ENCODE data around the gene APP. TPM values are rescaled to one million over a fixed set of nuclear protein-coding genes. Genes with fewer than 3 reads are reported as not detected.

APP gene
- total RNA-seq, 1 experiment from 2014 or later, result 560 TPM

DNA sequence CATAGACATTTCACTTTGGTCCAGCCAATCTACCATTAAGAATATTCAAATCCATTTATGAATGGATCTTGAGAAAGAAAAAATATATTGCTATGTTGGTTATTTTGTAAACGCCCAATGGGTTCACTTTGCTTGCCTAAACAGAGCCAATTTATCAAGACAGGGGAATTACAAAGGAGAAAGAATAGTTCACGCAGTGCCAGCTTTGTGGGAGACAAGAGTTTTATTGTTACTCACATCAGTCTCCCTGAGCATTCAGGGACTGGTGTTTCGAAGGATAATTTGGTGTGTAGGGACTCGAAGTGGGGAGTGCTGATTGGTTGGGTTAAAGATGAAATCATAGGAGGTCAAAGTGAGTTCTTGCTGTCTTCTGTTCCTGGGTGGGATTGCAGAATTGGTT, 300.5 kb downstream of the APP start:
- Mint-ChIP-seq H3K36me3 (0 out of 2 replicates have a peak, but pooled peaks cover 3% of the 10 kb centered on the region), H3K9me3 (peaks cover 12% of the 10 kb centered on the region; the same call in 1 of the 2 replicates), H3K4me3 (no peak overlapping the region), H3K4me1 (peaks cover 17% of the 10 kb centered on the region), H3K27ac (no peak overlapping the region), H3K27me3 (ENCODE audit: low read depth) (no peaks in the 10 kb centered on the region)
- TF ChIP-seq, protein P1, sequence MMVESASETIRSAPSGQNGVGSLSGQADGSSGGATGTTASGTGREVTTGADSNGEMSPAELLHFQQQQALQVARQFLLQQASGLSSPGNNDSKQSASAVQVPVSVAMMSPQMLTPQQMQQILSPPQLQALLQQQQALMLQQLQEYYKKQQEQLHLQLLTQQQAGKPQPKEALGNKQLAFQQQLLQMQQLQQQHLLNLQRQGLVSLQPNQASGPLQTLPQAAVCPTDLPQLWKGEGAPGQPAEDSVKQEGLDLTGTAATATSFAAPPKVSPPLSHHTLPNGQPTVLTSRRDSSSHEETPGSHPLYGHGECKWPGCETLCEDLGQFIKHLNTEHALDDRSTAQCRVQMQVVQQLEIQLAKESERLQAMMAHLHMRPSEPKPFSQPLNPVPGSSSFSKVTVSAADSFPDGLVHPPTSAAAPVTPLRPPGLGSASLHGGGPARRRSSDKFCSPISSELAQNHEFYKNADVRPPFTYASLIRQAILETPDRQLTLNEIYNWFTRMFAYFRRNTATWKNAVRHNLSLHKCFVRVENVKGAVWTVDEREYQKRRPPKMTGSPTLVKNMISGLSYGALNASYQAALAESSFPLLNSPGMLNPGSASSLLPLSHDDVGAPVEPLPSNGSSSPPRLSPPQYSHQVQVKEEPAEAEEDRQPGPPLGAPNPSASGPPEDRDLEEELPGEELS (CRISPR knock-in tag; IDR thresholded peaks at IDR 0.05), result no peak
- TF ChIP-seq MLX (CRISPR knock-in tag; IDR thresholded peaks at IDR 0.05), result no peak
- no peak for TF ChIP-seq FOXJ3 (CRISPR knock-in tag; IDR thresholded peaks at IDR 0.05; ENCODE audit: borderline replicate concordance)
- TF ChIP-seq RORB (CRISPR knock-in tag; IDR thresholded peaks at IDR 0.05), result no peak
- no peak for TF ChIP-seq ATF3 (CRISPR knock-in tag; conservative IDR thresholded peaks at IDR 0.05)
- TF ChIP-seq TEAD1 (CRISPR knock-in tag; IDR thresholded peaks at IDR 0.05), result no peak
- no peak for TF ChIP-seq NR1H2 (CRISPR knock-in tag; IDR thresholded peaks at IDR 0.05)
- TF ChIP-seq ZBTB21 (CRISPR knock-in tag; IDR thresholded peaks at IDR 0.05; ENCODE audit: borderline replicate concordance), result no peak
- TF ChIP-seq JAZF1 (CRISPR knock-in tag; IDR thresholded peaks at IDR 0.05), result no peak
- no peak for TF ChIP-seq HMGA2 (CRISPR knock-in tag; IDR thresholded peaks at IDR 0.05)
- TF ChIP-seq NFE2L1 (CRISPR knock-in tag; IDR thresholded peaks at IDR 0.05), result no peak
- TF ChIP-seq, protein P2, sequence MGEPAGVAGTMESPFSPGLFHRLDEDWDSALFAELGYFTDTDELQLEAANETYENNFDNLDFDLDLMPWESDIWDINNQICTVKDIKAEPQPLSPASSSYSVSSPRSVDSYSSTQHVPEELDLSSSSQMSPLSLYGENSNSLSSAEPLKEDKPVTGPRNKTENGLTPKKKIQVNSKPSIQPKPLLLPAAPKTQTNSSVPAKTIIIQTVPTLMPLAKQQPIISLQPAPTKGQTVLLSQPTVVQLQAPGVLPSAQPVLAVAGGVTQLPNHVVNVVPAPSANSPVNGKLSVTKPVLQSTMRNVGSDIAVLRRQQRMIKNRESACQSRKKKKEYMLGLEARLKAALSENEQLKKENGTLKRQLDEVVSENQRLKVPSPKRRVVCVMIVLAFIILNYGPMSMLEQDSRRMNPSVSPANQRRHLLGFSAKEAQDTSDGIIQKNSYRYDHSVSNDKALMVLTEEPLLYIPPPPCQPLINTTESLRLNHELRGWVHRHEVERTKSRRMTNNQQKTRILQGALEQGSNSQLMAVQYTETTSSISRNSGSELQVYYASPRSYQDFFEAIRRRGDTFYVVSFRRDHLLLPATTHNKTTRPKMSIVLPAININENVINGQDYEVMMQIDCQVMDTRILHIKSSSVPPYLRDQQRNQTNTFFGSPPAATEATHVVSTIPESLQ (CRISPR knock-in tag; IDR thresholded peaks at IDR 0.05), result no peak
- TF ChIP-seq SMAD4 (CRISPR knock-in tag; IDR thresholded peaks at IDR 0.05), result no peak
- ATAC-seq, result no peak
- ChIA-PET POLR2A (no interaction called here), CTCF (no interaction called here)
- no peak for DNase-seq (ENCODE audit: low spot score)

- Mint-ChIP-seq H3K4me1 (peaks cover 17% of the 10 kb centered on the region), H3K27ac (no peak overlapping the region), H3K36me3 (no peaks in the 10 kb centered on the region), H3K9me3 (peaks cover 7% of the 10 kb centered on the region; the same call in 1 of the 2 replicates), H3K27me3 (ENCODE audit: low read depth) (no peaks in the 10 kb centered on the region), H3K4me3 (no peak overlapping the region)
- no peak for ATAC-seq
- ChIA-PET CTCF (interaction anchor here (0.7 kb wide), 1 partner anchor 66 kb away, joined by 5 read pairs; no protein-coding TSS in a partner anchor), POLR2A (no interaction called here)
- TF ChIP-seq ZNF121 (CRISPR knock-in tag; IDR thresholded peaks at IDR 0.05) (no peak), ZNF396 (CRISPR knock-in tag; IDR thresholded peaks at IDR 0.05; ENCODE audit: borderline replicate concordance) (no peak), IRF2 (CRISPR knock-in tag; IDR thresholded peaks at IDR 0.05; ENCODE audit: borderline replicate concordance, low read depth) (no peak), FOXP1 (CRISPR knock-in tag; IDR thresholded peaks at IDR 0.05; ENCODE audit: borderline replicate concordance) (no peak), NFATC4 (CRISPR knock-in tag; IDR thresholded peaks at IDR 0.05) (no peak), RORB (CRISPR knock-in tag; IDR thresholded peaks at IDR 0.05) (no peak)
- TF ChIP-seq, protein P3, sequence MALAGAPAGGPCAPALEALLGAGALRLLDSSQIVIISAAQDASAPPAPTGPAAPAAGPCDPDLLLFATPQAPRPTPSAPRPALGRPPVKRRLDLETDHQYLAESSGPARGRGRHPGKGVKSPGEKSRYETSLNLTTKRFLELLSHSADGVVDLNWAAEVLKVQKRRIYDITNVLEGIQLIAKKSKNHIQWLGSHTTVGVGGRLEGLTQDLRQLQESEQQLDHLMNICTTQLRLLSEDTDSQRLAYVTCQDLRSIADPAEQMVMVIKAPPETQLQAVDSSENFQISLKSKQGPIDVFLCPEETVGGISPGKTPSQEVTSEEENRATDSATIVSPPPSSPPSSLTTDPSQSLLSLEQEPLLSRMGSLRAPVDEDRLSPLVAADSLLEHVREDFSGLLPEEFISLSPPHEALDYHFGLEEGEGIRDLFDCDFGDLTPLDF (CRISPR knock-in tag; IDR thresholded peaks at IDR 0.05), result no peak
- TF ChIP-seq, protein P4, sequence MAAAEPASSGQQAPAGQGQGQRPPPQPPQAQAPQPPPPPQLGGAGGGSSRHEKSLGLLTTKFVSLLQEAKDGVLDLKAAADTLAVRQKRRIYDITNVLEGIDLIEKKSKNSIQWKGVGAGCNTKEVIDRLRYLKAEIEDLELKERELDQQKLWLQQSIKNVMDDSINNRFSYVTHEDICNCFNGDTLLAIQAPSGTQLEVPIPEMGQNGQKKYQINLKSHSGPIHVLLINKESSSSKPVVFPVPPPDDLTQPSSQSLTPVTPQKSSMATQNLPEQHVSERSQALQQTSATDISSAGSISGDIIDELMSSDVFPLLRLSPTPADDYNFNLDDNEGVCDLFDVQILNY (CRISPR knock-in tag; IDR thresholded peaks at IDR 0.05), result no peak
- TF ChIP-seq, protein P5, sequence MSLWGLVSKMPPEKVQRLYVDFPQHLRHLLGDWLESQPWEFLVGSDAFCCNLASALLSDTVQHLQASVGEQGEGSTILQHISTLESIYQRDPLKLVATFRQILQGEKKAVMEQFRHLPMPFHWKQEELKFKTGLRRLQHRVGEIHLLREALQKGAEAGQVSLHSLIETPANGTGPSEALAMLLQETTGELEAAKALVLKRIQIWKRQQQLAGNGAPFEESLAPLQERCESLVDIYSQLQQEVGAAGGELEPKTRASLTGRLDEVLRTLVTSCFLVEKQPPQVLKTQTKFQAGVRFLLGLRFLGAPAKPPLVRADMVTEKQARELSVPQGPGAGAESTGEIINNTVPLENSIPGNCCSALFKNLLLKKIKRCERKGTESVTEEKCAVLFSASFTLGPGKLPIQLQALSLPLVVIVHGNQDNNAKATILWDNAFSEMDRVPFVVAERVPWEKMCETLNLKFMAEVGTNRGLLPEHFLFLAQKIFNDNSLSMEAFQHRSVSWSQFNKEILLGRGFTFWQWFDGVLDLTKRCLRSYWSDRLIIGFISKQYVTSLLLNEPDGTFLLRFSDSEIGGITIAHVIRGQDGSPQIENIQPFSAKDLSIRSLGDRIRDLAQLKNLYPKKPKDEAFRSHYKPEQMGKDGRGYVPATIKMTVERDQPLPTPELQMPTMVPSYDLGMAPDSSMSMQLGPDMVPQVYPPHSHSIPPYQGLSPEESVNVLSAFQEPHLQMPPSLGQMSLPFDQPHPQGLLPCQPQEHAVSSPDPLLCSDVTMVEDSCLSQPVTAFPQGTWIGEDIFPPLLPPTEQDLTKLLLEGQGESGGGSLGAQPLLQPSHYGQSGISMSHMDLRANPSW (CRISPR knock-in tag; conservative IDR thresholded peaks at IDR 0.05; ENCODE audit: low read depth), result no peak
- TF ChIP-seq, protein P6, sequence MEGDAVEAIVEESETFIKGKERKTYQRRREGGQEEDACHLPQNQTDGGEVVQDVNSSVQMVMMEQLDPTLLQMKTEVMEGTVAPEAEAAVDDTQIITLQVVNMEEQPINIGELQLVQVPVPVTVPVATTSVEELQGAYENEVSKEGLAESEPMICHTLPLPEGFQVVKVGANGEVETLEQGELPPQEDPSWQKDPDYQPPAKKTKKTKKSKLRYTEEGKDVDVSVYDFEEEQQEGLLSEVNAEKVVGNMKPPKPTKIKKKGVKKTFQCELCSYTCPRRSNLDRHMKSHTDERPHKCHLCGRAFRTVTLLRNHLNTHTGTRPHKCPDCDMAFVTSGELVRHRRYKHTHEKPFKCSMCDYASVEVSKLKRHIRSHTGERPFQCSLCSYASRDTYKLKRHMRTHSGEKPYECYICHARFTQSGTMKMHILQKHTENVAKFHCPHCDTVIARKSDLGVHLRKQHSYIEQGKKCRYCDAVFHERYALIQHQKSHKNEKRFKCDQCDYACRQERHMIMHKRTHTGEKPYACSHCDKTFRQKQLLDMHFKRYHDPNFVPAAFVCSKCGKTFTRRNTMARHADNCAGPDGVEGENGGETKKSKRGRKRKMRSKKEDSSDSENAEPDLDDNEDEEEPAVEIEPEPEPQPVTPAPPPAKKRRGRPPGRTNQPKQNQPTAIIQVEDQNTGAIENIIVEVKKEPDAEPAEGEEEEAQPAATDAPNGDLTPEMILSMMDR (IDR thresholded peaks at IDR 0.05), result no peak
- no peak for DNase-seq (ENCODE audit: low spot score)
Measured at GRCh38 chr21:25867061-25867460, 303.5 kb downstream of the APP start.
